Smooth muscle cell (in vitro differentiated cells): Measurements from ENCODE around the gene CSGALNACT2. TPM values are rescaled to one million over a fixed set of nuclear protein-coding genes. Genes with fewer than 3 reads are reported as not detected.

ENCODE experiments used
- DNase-seq: peaks from one replicate; lab custom pipeline; 2025; ENCODE audit not compliant: unreplicated experiment; lab: John Stamatoyannopoulos, UW
- H2AFZ ChIP-seq: fragments of 200-600 bp; sonication (generic); 2 replicates; pipeline ENCODE4 v1.6.0; 2016; ENCODE audit warnings: antibody characterized with exemption, low read depth, mild to moderate bottlenecking
- H3F3A ChIP-seq: fragments of 200-600 bp; sonication (generic); 2 replicates; pipeline ENCODE4 v1.6.0; 2017; ENCODE audit warnings: antibody characterized with exemption, low read depth
- H3K27ac ChIP-seq: fragments of 200-600 bp; sonication (generic); 2 replicates; pipeline ENCODE4 v1.5.1; 2016; ENCODE audit warnings: low read depth, mild to moderate bottlenecking
- H3K27me3 ChIP-seq: fragments of 200-600 bp; sonication (generic); 2 replicates; pipeline ENCODE4 v1.6.1; 2016; ENCODE audit warnings: low read depth, mild to moderate bottlenecking
- H3K36me3 ChIP-seq: fragments of 200-600 bp; sonication (generic); 2 replicates; pipeline ENCODE4 v1.5.1; 2016; ENCODE audit warnings: low read depth
- H3K4me1 ChIP-seq: fragments of 200-600 bp; sonication (generic); 2 replicates; pipeline ENCODE4 v1.5.1; 2016; ENCODE audit warnings: low read depth
- H3K4me2 ChIP-seq: fragments of 200-600 bp; sonication (generic); 2 replicates; pipeline ENCODE4 v1.6.0; 2016; ENCODE audit warnings: mild to moderate bottlenecking
- H3K4me3 ChIP-seq: fragments of 200-600 bp; sonication (generic); 2 replicates; pipeline ENCODE4 v1.5.1; 2016; ENCODE audit warnings: mild to moderate bottlenecking
- H3K79me2 ChIP-seq: fragments of 200-600 bp; sonication (generic); 2 replicates; pipeline ENCODE4 v1.6.0; 2016; ENCODE audit warnings: low read depth, mild to moderate bottlenecking
- H3K9ac ChIP-seq: fragments of 200-600 bp; sonication (generic); 2 replicates; pipeline ENCODE4 v1.6.0; 2016; ENCODE audit warnings: low read depth
- H3K9me3 ChIP-seq: fragments of 200-600 bp; sonication (generic); replicated peaks from 2 replicates; pipeline ENCODE4 v1.5.1; 2016; ENCODE audit warnings: low read depth
- H4K20me1 ChIP-seq: fragments of 200-600 bp; sonication (generic); 2 replicates; pipeline ENCODE4 v1.6.0; 2016; ENCODE audit warnings: low read depth
- CTCF ChIP-seq: fragments of 200-600 bp; sonication (generic); IDR thresholded peaks from 2 replicates; pipeline ENCODE4 v1.5.1; 2017; ENCODE audit warnings: borderline replicate concordance, mild to moderate bottlenecking, antibody characterized with exemption; ENCODE audit not compliant: insufficient read depth, poor library complexity, severe bottlenecking
- WGBS: methylation state at CpG from one replicate; pipeline ENCODE4 v1.1.7; 2016; ENCODE audit warnings: low lambda C conversion rate; 5-methylcytosine and 5-hydroxymethylcytosine counted together
- polyA plus RNA-seq: library from polyadenylated mRNA; unstranded; fragments of >200 nt; fragmentation: Nextera tagmentation; extraction: Ambion mirVana; gene quantifications from 2 replicates; pipeline ENCODE4 v1.2.1, GENCODE V29; 2016
- total RNA-seq: library from RNA; depleted of rRNA; stranded (reverse); fragments of >200 nt; gene quantifications from 2 replicates; pipeline ENCODE4 v1.2.3, GENCODE V29; 2014

Gene CSGALNACT2
- total and polyA plus RNA-seq, 2 experiments from 2014 or later: 35.6 to 40.4 TPM

- DNase-seq: no peak
- Histone ChIP-seq H3K27me3 (peaks cover 7% of the 10 kb centered on the region), H3K4me3 (no peak overlapping the region), H2AFZ (no peak overlapping the region), H3K27ac (no peak overlapping the region), H4K20me1 (no peaks in the 10 kb centered on the region), H3K79me2 (no peaks in the 10 kb centered on the region), H3K4me1 (no peaks in the 10 kb centered on the region), H3K9me3 (no peaks in the 10 kb centered on the region), H3F3A (no peaks in the 10 kb centered on the region), H3K9ac (no peak overlapping the region), H3K36me3 (no peaks in the 10 kb centered on the region), H3K4me2 (no peak overlapping the region)
- no peak for TF ChIP-seq CTCF
- 76% methylated on average over 12 of the region's 12 CpGs for WGBS
Observed at GRCh38 chr10:43214956-43215561, 76.8 kb downstream of the CSGALNACT2 start.

- Histone ChIP-seq H3K4me1 (no peaks in the 10 kb centered on the region), H4K20me1 (no peaks in the 10 kb centered on the region), H3K9ac (no peak overlapping the region), H2AFZ (no peak overlapping the region), H3K27ac (no peak overlapping the region), H3K4me2 (no peak overlapping the region), H3K27me3 (peaks cover 7% of the 10 kb centered on the region), H3K36me3 (no peaks in the 10 kb centered on the region), H3K9me3 (no peaks in the 10 kb centered on the region), H3K79me2 (no peaks in the 10 kb centered on the region), H3F3A (no peaks in the 10 kb centered on the region), H3K4me3 (no peak overlapping the region)
- DNase-seq: no peak
- no peak for TF ChIP-seq CTCF
- 86% methylated on average over 15 of the region's 19 CpGs for whole genome bisulfite sequencing
Observed at GRCh38 chr10:43215758-43216455, 77.7 kb downstream of the CSGALNACT2 start.

- no peaks in the 10 kb centered on the region for H4K20me1 ChIP-seq
- H2AFZ ChIP-seq: no peak overlapping the region
- no peak for TF ChIP-seq CTCF
- H3K9ac ChIP-seq: no peak overlapping the region
- 93% methylated on average over 13 of the region's 15 CpGs for WGBS
- H3K4me1 ChIP-seq: no peaks in the 10 kb centered on the region
- no peak overlapping the region for H3K4me3 ChIP-seq
- no peak overlapping the region for H3K27ac ChIP-seq
- H3K4me2 ChIP-seq: no peak overlapping the region
- no peaks in the 10 kb centered on the region for H3K36me3 ChIP-seq
- H3K9me3 ChIP-seq: no peaks in the 10 kb centered on the region
- H3K79me2 ChIP-seq: no peaks in the 10 kb centered on the region
- H3F3A ChIP-seq: no peaks in the 10 kb centered on the region
- no peak for DNase-seq
- H3K27me3 ChIP-seq: peaks cover 7% of the 10 kb centered on the region
Observed at GRCh38 chr10:43216931-43217562, 78.8 kb downstream of the CSGALNACT2 start.
